Measurements from ENCODE around the gene KLF9. TPM values are rescaled to one million over a fixed set of nuclear protein-coding genes. Genes with fewer than 3 reads are reported as not detected.

Gene KLF9
- total and polyA plus RNA-seq, 9 of the 15 experiments (the other 6 are each of a cell fraction or from before 2014, with no cell fraction given): 3.3 to 11.9 (median 6.9) TPM

DNA sequence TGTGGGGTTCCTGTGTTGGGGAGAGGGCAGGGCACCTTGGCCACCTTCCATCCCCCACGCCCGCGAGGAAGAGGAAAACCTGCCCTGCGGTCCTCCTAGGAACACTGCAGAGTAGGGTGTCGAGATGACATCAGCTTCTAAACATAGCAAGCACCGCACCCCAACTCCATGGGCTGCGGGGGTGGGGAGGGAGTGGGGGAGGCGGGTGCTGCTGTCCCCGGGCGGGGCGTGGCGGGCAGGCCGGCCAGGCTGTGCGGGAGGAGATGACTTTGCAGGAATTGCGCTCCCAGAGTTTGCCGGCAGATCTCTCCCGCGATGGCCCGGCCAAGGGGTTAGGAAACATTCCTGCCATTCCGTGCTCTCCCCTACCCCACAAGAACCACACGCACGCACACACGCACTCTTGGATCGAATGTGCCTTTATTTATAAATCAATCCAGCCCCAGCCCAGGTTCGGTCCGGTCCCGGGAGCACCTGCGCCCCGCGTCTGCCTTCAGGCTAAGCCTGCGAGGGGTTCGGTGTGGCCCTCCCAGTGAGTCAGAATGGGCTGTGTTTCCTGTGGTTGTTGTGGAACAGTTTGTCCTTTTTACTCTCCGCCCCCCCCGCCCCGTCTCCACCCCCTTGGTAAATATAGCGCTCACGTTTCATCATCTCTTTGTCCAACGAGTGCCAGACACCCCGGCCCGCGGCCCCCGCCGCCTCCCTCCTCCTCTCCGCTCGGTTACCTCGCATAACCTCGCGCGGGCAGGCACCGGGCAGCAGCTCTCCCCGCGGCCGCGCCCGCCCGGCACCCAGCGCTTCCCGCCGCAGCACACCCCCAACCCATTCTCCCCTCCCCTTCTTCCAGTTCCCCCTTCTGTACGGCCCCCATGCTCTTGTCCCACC is 5.3 kb upstream of the KLF9 start (continued):
- TF ChIP-seq, protein P1, sequence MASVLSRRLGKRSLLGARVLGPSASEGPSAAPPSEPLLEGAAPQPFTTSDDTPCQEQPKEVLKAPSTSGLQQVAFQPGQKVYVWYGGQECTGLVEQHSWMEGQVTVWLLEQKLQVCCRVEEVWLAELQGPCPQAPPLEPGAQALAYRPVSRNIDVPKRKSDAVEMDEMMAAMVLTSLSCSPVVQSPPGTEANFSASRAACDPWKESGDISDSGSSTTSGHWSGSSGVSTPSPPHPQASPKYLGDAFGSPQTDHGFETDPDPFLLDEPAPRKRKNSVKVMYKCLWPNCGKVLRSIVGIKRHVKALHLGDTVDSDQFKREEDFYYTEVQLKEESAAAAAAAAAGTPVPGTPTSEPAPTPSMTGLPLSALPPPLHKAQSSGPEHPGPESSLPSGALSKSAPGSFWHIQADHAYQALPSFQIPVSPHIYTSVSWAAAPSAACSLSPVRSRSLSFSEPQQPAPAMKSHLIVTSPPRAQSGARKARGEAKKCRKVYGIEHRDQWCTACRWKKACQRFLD (CRISPR knock-in tag; IDR thresholded peaks at IDR 0.05): 0 out of 2 replicates have a peak, but pooled peaks have one; percentile 56
- TF ChIP-seq NFYB (IDR thresholded peaks at IDR 0.05; ENCODE audit: extremely low read depth, insufficient read length) (no peak), MAZ (CRISPR knock-in tag; conservative IDR thresholded peaks at IDR 0.05 in 1 of 2, IDR thresholded peaks at IDR 0.05 in 1 of 2) (peak in 1 of 2 experiments; percentile 78; a peak in 3 of 4 replicates), TAF9B (IDR thresholded peaks at IDR 0.05; ENCODE audit: partially characterized antibody) (peak; percentile 74), GABPB1 (CRISPR knock-in tag; IDR thresholded peaks at IDR 0.05) (peak; percentile 43; the same call in 1 of the 2 replicates), ZBTB1 (CRISPR knock-in tag; IDR thresholded peaks at IDR 0.05; ENCODE audit: borderline replicate concordance, low read depth) (peak; percentile 14; the same call in 1 of the 2 replicates), TBP (optimal IDR thresholded peaks at IDR 0.05; ENCODE audit: low read depth, low read length) (peak; percentile 74), RUNX1 (IDR thresholded peaks at IDR 0.05; ENCODE audit: low read depth) (no peak), SP1 (CRISPR knock-in tag; IDR thresholded peaks at IDR 0.05) (peak; percentile 53), MEF2A (IDR thresholded peaks at IDR 0.05; ENCODE audit: control insufficient read depth, low read depth, low read length) (peak; percentile 96), BCOR (IDR thresholded peaks at IDR 0.05) (peak; percentile 17; the same call in 1 of the 2 replicates), DPF2 (IDR thresholded peaks at IDR 0.05) (peak; percentile 84), SAFB (IDR thresholded peaks at IDR 0.05; ENCODE audit: borderline replicate concordance, low read depth, low read length) (no peak), EP400 (IDR thresholded peaks at IDR 0.05) (peak; percentile 81), TAF1 (IDR thresholded peaks at IDR 0.05; ENCODE audit: control insufficient read depth, extremely low read depth, insufficient read depth, low read length, severe bottlenecking) (peak; percentile 51), SOX6 (IDR thresholded peaks at IDR 0.05) (peak; percentile 46; the same call in 1 of the 2 replicates), SUPT5H (IDR thresholded peaks at IDR 0.05) (peak; percentile 71), TBL1XR1 (IDR thresholded peaks at IDR 0.05; ENCODE audit: low read length in 2 of 2) (peak in 1 of 2 experiments; percentile 64), ELF4 (CRISPR knock-in tag; IDR thresholded peaks at IDR 0.05) (0 out of 2 replicates have a peak, but pooled peaks have one; percentile 5)
- TF ChIP-seq, protein P2, sequence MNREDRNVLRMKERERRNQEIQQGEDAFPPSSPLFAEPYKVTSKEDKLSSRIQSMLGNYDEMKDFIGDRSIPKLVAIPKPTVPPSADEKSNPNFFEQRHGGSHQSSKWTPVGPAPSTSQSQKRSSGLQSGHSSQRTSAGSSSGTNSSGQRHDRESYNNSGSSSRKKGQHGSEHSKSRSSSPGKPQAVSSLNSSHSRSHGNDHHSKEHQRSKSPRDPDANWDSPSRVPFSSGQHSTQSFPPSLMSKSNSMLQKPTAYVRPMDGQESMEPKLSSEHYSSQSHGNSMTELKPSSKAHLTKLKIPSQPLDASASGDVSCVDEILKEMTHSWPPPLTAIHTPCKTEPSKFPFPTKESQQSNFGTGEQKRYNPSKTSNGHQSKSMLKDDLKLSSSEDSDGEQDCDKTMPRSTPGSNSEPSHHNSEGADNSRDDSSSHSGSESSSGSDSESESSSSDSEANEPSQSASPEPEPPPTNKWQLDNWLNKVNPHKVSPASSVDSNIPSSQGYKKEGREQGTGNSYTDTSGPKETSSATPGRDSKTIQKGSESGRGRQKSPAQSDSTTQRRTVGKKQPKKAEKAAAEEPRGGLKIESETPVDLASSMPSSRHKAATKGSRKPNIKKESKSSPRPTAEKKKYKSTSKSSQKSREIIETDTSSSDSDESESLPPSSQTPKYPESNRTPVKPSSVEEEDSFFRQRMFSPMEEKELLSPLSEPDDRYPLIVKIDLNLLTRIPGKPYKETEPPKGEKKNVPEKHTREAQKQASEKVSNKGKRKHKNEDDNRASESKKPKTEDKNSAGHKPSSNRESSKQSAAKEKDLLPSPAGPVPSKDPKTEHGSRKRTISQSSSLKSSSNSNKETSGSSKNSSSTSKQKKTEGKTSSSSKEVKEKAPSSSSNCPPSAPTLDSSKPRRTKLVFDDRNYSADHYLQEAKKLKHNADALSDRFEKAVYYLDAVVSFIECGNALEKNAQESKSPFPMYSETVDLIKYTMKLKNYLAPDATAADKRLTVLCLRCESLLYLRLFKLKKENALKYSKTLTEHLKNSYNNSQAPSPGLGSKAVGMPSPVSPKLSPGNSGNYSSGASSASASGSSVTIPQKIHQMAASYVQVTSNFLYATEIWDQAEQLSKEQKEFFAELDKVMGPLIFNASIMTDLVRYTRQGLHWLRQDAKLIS (CRISPR knock-in tag; IDR thresholded peaks at IDR 0.05): peak; percentile 2
- TF ChIP-seq, protein P3, sequence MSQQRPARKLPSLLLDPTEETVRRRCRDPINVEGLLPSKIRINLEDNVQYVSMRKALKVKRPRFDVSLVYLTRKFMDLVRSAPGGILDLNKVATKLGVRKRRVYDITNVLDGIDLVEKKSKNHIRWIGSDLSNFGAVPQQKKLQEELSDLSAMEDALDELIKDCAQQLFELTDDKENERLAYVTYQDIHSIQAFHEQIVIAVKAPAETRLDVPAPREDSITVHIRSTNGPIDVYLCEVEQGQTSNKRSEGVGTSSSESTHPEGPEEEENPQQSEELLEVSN (IDR thresholded peaks at IDR 0.05; ENCODE audit: borderline replicate concordance in 1 of 2, extremely low read depth in 1 of 2, insufficient read depth in 1 of 2, insufficient read length in 1 of 2, low read depth in 1 of 2, low read length in 1 of 2, poor library complexity in 1 of 2, severe bottlenecking in 1 of 2): peak in 1 of 2 experiments; percentile 46
